Measurements from ENCODE around the gene P3H2. TPM values are rescaled to one million over a fixed set of nuclear protein-coding genes. Genes with fewer than 3 reads are reported as not detected.

The P3H2 gene
- total RNA-seq, 4 donors from 2014 or later: 4.2 to 20.2 (median 5.7) TPM

GRCh38 chr3:190109441-190109840, 11.3 kb downstream of the P3H2 start:
- Histone ChIP-seq H3K27me3 (no peaks in the 10 kb centered on the region), H3K27ac (no peak overlapping the region), H3K9me3 (no peaks in the 10 kb centered on the region), H3K4me1 (no peaks in the 10 kb centered on the region), H3K4me3 (replicated peaks in 1 of 3) (no peak overlapping the region), H3K36me3 (no peaks in the 10 kb centered on the region)
- no peak for DNase-seq
- intact Hi-C loops (cut with DNase I): no loop called here
- TF ChIP-seq CTCF (IDR thresholded peaks at IDR 0.05): no peak
- TF ChIP-seq POLR2A (IDR thresholded peaks at IDR 0.05): no peak

- no peak for DNase-seq
- H3K9me3 ChIP-seq: no peaks in the 10 kb centered on the region
- H3K4me3 ChIP-seq (replicated peaks in 1 of 3): no peak overlapping the region
- no peaks in the 10 kb centered on the region for H3K36me3 ChIP-seq
- 54 to 62% methylated on average over 6 of the region's 6 CpGs for WGBS, 2 donors
- no peaks in the 10 kb centered on the region for H3K4me1 ChIP-seq
- no peak for TF ChIP-seq CTCF (IDR thresholded peaks at IDR 0.05)
- TF ChIP-seq POLR2A (IDR thresholded peaks at IDR 0.05): no peak
- H3K27me3 ChIP-seq: no peaks in the 10 kb centered on the region
- H3K27ac ChIP-seq: no peak overlapping the region
- intact Hi-C loops (cut with DNase I): no loop called here
These were observed 11.9 kb downstream of the P3H2 start for GRCh38 chr3:190108804-190109203.

GRCh38 chr3:190105876-190106275, 14.8 kb downstream of the P3H2 start:
- TF ChIP-seq CTCF (IDR thresholded peaks at IDR 0.05) (no peak), POLR2A (IDR thresholded peaks at IDR 0.05) (no peak)
- Histone ChIP-seq H3K36me3 (no peaks in the 10 kb centered on the region), H3K9me3 (no peaks in the 10 kb centered on the region), H3K4me3 (replicated peaks in 1 of 3) (no peak overlapping the region), H3K27ac (no peak overlapping the region), H3K27me3 (no peaks in the 10 kb centered on the region), H3K4me1 (peaks cover 0 to 3% of the 10 kb centered on the region in 2 donors)
- intact Hi-C loops (cut with DNase I): no loop called here
- 58 to 72% methylated on average over 1 of the region's 1 CpG for WGBS, 2 donors
- DNase-seq: no peak

GRCh38 chr3:190101320-190102011, 19.2 kb downstream of the P3H2 start:
- DNase-seq: no peak
- no peaks in the 10 kb centered on the region for H3K36me3 ChIP-seq
- WGBS, 2 donors: 62 to 72% methylated on average over 8 of the region's 8 CpGs
- no peaks in the 10 kb centered on the region for H3K9me3 ChIP-seq
- TF ChIP-seq CTCF (IDR thresholded peaks at IDR 0.05): no peak
- no peak for TF ChIP-seq POLR2A (IDR thresholded peaks at IDR 0.05)
- no peak overlapping the region for H3K4me3 ChIP-seq (replicated peaks in 1 of 3)
- peaks cover 0 to 3% of the 10 kb centered on the region in 2 donors for H3K4me1 ChIP-seq
- intact Hi-C loops (cut with DNase I): no loop called here
- no peak overlapping the region for H3K27ac ChIP-seq
- H3K27me3 ChIP-seq: no peaks in the 10 kb centered on the region

- intact Hi-C loops (cut with DNase I): no loop called here
- peaks cover 0 to 3% of the 10 kb centered on the region in 2 donors for H3K4me1 ChIP-seq
- 80 to 90% methylated on average over 6 of the region's 6 CpGs for WGBS, 2 donors
These were observed 21.6 kb downstream of the P3H2 start for GRCh38 chr3:190099099-190099498.

More at GRCh38 chr3:190099099-190099498, 21.6 kb downstream of the P3H2 start:
- Histone ChIP-seq H3K27me3 (no peaks in the 10 kb centered on the region), H3K36me3 (no peaks in the 10 kb centered on the region), H3K4me3 (replicated peaks in 1 of 3) (no peak overlapping the region), H3K27ac (no peak overlapping the region), H3K9me3 (no peaks in the 10 kb centered on the region)
- TF ChIP-seq POLR2A (IDR thresholded peaks at IDR 0.05): no peak
- DNase-seq: no peak

Measured in thyroid gland (tissue), 4 donors.